ENCODE results near the gene SLC44A5.

DNA sequence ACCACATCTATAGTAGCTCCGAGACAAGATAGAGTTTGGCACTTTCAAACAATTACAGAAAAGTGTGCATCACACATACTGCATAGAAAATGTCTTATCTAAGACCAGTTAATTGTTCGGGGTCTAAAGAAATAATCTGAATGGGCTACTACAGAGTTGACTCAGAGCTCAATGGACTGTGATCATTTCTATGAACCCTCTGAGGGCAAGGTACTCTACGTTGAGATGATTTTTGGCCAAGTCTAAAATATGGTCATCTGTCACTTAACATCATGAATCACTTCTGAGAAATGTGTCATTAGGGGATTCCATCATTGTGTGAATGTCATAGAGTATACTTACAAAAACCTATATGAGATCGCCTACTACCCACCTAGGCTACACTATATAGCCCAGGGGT is 123.5 kb downstream of the SLC44A5 start:
- TF ChIP-seq, protein P1, sequence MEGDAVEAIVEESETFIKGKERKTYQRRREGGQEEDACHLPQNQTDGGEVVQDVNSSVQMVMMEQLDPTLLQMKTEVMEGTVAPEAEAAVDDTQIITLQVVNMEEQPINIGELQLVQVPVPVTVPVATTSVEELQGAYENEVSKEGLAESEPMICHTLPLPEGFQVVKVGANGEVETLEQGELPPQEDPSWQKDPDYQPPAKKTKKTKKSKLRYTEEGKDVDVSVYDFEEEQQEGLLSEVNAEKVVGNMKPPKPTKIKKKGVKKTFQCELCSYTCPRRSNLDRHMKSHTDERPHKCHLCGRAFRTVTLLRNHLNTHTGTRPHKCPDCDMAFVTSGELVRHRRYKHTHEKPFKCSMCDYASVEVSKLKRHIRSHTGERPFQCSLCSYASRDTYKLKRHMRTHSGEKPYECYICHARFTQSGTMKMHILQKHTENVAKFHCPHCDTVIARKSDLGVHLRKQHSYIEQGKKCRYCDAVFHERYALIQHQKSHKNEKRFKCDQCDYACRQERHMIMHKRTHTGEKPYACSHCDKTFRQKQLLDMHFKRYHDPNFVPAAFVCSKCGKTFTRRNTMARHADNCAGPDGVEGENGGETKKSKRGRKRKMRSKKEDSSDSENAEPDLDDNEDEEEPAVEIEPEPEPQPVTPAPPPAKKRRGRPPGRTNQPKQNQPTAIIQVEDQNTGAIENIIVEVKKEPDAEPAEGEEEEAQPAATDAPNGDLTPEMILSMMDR (IDR thresholded peaks at IDR 0.05; ENCODE audit: borderline replicate concordance, extremely low read depth, low read length, poor library complexity, severe bottlenecking), result no peak
- TF ChIP-seq EZH2 (IDR thresholded peaks at IDR 0.05; ENCODE audit: borderline replicate concordance, low read depth, low read length, severe bottlenecking), result no peak
